Neural cell (in vitro differentiated cells): ENCODE measurements around the gene GMPPA. TPM values are rescaled to one million over a fixed set of nuclear protein-coding genes. Genes with fewer than 3 reads are reported as not detected.

Experiments used
- H2AFZ ChIP-seq: fragments of 200-600, 300-800 bp; sonication (generic), shearing (Covaris generic); 2 replicates; pipeline ENCODE4 v1.6.0; 2014; ENCODE audit warnings: low read depth, mild to moderate bottlenecking, antibody characterized with exemption, low read length, moderate library complexity
- H3F3A ChIP-seq: fragments of 200-600 bp; shearing (Covaris generic); 2 replicates; pipeline ENCODE4 v1.6.1; 2016; ENCODE audit warnings: mild to moderate bottlenecking, moderate library complexity, mixed read lengths, antibody characterized with exemption, low read length; ENCODE audit not compliant: insufficient read depth, poor library complexity, severe bottlenecking
- H3K27ac ChIP-seq: fragments of 200-600, 300-800 bp; sonication (generic), shearing (Covaris generic); 2 replicates; pipeline ENCODE4 v1.5.1; 2014; ENCODE audit warnings: mild to moderate bottlenecking, low read length, moderate library complexity
- H3K27me3 ChIP-seq: fragments of 300-800, 200-600 bp; sonication (generic), shearing (Covaris generic); 2 replicates; pipeline ENCODE4 v1.6.0; 2014; ENCODE audit warnings: mild to moderate bottlenecking, low read depth, low read length, moderate library complexity; ENCODE audit not compliant: insufficient read depth
- H3K36me3 ChIP-seq: fragments of 300-800, 200-600 bp; sonication (generic), shearing (Covaris generic); 2 replicates; pipeline ENCODE4 v1.5.1; 2014; ENCODE audit warnings: mild to moderate bottlenecking, antibody characterized with exemption, low read length, moderate library complexity; ENCODE audit not compliant: insufficient read depth
- H3K4me2 ChIP-seq: fragments of 300-800, 200-600 bp; sonication (generic), shearing (Covaris generic); 2 replicates; pipeline ENCODE4 v1.6.0; 2014; ENCODE audit warnings: mild to moderate bottlenecking, low read length
- H3K4me3 ChIP-seq: fragments of 300-800, 200-600 bp; sonication (generic), shearing (Covaris generic); 2 replicates; pipeline ENCODE4 v1.5.1; 2014; ENCODE audit warnings: mild to moderate bottlenecking, low read length, moderate library complexity
- H3K79me2 ChIP-seq: fragments of 200-600 bp; shearing (Covaris generic); replicated peaks from 2 replicates; pipeline ENCODE4 v1.6.0; 2014; ENCODE audit warnings: mild to moderate bottlenecking, low read length, moderate library complexity; ENCODE audit not compliant: insufficient read depth
- H3K9ac ChIP-seq: fragments of 300-800, 200-600 bp; sonication (generic), shearing (Covaris generic); 2 replicates; pipeline ENCODE4 v1.6.1; 2016; ENCODE audit warnings: mild to moderate bottlenecking, low read length, mixed read lengths
- H3K9me2 ChIP-seq: fragments of 200-600 bp; shearing (Covaris generic); 2 replicates; pipeline ENCODE4 v1.6.1; 2016; ENCODE audit warnings: mild to moderate bottlenecking, low read length, mixed read lengths; ENCODE audit not compliant: insufficient read depth
- H3K9me3 ChIP-seq: fragments of 200-600, 300-800 bp; sonication (generic), shearing (Covaris generic); 2 replicates; pipeline ENCODE4 v1.6.1; 2016; ENCODE audit warnings: mild to moderate bottlenecking, mixed run types, low read length, moderate library complexity, mixed read lengths
- H4K20me1 ChIP-seq: fragments of 200-600 bp; shearing (Covaris generic); 2 replicates; pipeline ENCODE4 v1.6.1; 2016; ENCODE audit warnings: mild to moderate bottlenecking, mixed run types; ENCODE audit not compliant: insufficient read depth
- EP300 ChIP-seq: fragments of 450-650 bp; conservative IDR thresholded peaks from 2 replicates; pipeline ENCODE4 v1.6.1; 2014; ENCODE audit warnings: antibody characterized with exemption, mild to moderate bottlenecking, moderate library complexity; ENCODE audit not compliant: poor library complexity, severe bottlenecking
- EZH2 ChIP-seq: fragments of 200-600, 300-800 bp; shearing (Covaris generic), sonication (generic); IDR thresholded peaks from 2 replicates; pipeline ENCODE4 v1.6.1; 2014; ENCODE audit warnings: antibody characterized with exemption, low read length, borderline replicate concordance, mild to moderate bottlenecking; ENCODE audit not compliant: insufficient read depth, poor library complexity, severe bottlenecking
- MXI1 ChIP-seq: fragments of 450-650 bp; conservative IDR thresholded peaks from 2 replicates; pipeline ENCODE4 v1.6.1; 2014; ENCODE audit warnings: antibody characterized with exemption, mild to moderate bottlenecking; ENCODE audit not compliant: poor library complexity, severe bottlenecking
- POLR2AphosphoS5 ChIP-seq: IDR thresholded peaks from 2 replicates; pipeline ENCODE4 v1.6.1; 2012
- RAD21 ChIP-seq: fragments of 450-650 bp; conservative IDR thresholded peaks from 2 replicates; pipeline ENCODE4 v1.6.1; 2014; ENCODE audit warnings: antibody characterized with exemption, mild to moderate bottlenecking, moderate library complexity
- SMC3 ChIP-seq: fragments of 450-650 bp; conservative IDR thresholded peaks from 2 replicates; pipeline ENCODE4 v1.6.1; 2014; ENCODE audit warnings: antibody characterized with exemption, mild to moderate bottlenecking, moderate library complexity; ENCODE audit not compliant: poor library complexity
- TAF1 ChIP-seq: IDR thresholded peaks from 2 replicates; pipeline ENCODE4 v1.6.1; 2012; ENCODE audit warnings: low read depth
- polyA plus RNA-seq: library from polyadenylated mRNA; depleted of rRNA; stranded (reverse); fragments of >200 nt; gene quantifications from 2 replicates; pipeline ENCODE4 v1.2.3, GENCODE V29; 2014
- TF ChIP-seq, protein P1 (sequence below): IDR thresholded peaks from 2 replicates; pipeline ENCODE4 v1.6.1; 2012; ENCODE audit warnings: borderline replicate concordance
- TF ChIP-seq, protein P2 (sequence below): fragments of 450-650 bp; IDR thresholded peaks from 2 replicates; pipeline ENCODE4 v1.5.1; 2014; ENCODE audit warnings: antibody characterized with exemption, mild to moderate bottlenecking, moderate library complexity; ENCODE audit not compliant: poor library complexity, severe bottlenecking

GMPPA gene
- polyA plus RNA-seq, 1 donor from 2014 or later: 20.4 TPM

DNA sequence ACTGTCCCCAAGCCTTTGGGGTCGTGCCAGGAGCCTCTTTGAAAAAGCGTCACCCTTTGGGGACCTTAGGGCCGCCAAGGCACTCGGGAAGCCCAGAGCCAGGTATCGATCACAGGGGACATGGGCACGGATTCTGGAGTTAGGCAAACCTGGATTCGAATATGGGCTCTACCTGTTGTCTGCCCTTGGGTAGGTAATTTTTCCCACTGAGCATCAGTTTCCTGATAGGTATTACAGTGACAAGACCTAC lies 54.4 kb downstream of the GMPPA start:
- Histone ChIP-seq H3K79me2 (no peaks in the 10 kb centered on the region), H2AFZ (no peak overlapping the region), H3K9ac (peak overlapping the region; percentile 53), H3K36me3 (no peaks in the 10 kb centered on the region), H3K9me2 (no peaks in the 10 kb centered on the region), H3K27me3 (peaks cover 3% of the 10 kb centered on the region), H3K4me3 (peak overlapping the region; percentile 80), H3K9me3 (no peaks in the 10 kb centered on the region), H3K4me2 (peak overlapping the region; percentile 51), H3F3A (no peaks in the 10 kb centered on the region), H4K20me1 (no peaks in the 10 kb centered on the region), H3K27ac (no peak overlapping the region)
- TF ChIP-seq, protein P1, sequence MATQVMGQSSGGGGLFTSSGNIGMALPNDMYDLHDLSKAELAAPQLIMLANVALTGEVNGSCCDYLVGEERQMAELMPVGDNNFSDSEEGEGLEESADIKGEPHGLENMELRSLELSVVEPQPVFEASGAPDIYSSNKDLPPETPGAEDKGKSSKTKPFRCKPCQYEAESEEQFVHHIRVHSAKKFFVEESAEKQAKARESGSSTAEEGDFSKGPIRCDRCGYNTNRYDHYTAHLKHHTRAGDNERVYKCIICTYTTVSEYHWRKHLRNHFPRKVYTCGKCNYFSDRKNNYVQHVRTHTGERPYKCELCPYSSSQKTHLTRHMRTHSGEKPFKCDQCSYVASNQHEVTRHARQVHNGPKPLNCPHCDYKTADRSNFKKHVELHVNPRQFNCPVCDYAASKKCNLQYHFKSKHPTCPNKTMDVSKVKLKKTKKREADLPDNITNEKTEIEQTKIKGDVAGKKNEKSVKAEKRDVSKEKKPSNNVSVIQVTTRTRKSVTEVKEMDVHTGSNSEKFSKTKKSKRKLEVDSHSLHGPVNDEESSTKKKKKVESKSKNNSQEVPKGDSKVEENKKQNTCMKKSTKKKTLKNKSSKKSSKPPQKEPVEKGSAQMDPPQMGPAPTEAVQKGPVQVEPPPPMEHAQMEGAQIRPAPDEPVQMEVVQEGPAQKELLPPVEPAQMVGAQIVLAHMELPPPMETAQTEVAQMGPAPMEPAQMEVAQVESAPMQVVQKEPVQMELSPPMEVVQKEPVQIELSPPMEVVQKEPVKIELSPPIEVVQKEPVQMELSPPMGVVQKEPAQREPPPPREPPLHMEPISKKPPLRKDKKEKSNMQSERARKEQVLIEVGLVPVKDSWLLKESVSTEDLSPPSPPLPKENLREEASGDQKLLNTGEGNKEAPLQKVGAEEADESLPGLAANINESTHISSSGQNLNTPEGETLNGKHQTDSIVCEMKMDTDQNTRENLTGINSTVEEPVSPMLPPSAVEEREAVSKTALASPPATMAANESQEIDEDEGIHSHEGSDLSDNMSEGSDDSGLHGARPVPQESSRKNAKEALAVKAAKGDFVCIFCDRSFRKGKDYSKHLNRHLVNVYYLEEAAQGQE: no peak
- TF ChIP-seq POLR2AphosphoS5 (no peak), SMC3 (no peak), RAD21 (no peak), TAF1 (no peak), EZH2 (no peak), EP300 (no peak)

DNA sequence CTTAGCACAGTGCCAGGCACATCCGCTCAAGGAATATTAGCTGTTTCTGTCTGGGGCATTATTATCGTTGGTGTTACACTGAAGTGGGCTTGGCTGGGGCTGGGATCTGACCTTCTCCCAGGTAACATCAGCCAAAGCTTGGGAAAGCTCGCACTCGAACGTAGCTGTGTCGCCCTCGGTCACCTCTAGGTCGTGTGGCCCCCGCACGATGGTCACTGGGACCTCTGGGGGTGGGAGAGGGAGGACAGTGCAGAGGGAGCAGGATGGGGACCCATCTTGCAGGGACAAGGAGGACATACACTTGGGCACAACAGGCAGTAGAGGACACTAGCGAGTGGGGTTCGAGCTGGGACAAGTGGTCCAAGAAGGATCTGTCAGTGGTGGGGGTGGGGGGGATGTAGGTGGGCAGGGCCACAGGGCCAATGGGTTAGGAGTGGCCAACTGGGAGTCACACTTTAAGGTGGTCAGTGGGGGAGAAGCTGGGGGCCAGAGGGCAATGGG lies 54.8 kb downstream of the GMPPA start:
- TF ChIP-seq, protein P2, sequence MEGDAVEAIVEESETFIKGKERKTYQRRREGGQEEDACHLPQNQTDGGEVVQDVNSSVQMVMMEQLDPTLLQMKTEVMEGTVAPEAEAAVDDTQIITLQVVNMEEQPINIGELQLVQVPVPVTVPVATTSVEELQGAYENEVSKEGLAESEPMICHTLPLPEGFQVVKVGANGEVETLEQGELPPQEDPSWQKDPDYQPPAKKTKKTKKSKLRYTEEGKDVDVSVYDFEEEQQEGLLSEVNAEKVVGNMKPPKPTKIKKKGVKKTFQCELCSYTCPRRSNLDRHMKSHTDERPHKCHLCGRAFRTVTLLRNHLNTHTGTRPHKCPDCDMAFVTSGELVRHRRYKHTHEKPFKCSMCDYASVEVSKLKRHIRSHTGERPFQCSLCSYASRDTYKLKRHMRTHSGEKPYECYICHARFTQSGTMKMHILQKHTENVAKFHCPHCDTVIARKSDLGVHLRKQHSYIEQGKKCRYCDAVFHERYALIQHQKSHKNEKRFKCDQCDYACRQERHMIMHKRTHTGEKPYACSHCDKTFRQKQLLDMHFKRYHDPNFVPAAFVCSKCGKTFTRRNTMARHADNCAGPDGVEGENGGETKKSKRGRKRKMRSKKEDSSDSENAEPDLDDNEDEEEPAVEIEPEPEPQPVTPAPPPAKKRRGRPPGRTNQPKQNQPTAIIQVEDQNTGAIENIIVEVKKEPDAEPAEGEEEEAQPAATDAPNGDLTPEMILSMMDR: no peak
- TF ChIP-seq MXI1 (no peak), EP300 (no peak), EZH2 (no peak), SMC3 (no peak), POLR2AphosphoS5 (no peak), TAF1 (no peak), RAD21 (no peak)
- TF ChIP-seq, protein P1: no peak
- Histone ChIP-seq H3K27me3 (peaks cover 3% of the 10 kb centered on the region), H3K9me3 (no peaks in the 10 kb centered on the region), H3K4me2 (no peak overlapping the region), H3K27ac (no peak overlapping the region), H2AFZ (no peak overlapping the region), H3K9me2 (no peaks in the 10 kb centered on the region), H3K79me2 (no peaks in the 10 kb centered on the region), H3K9ac (no peak overlapping the region), H4K20me1 (no peaks in the 10 kb centered on the region), H3K36me3 (no peaks in the 10 kb centered on the region), H3K4me3 (peak overlapping the region; percentile 80), H3F3A (no peaks in the 10 kb centered on the region)
